H1 (cell line): ENCODE measurements around the gene UBALD1. TPM values are rescaled to one million over a fixed set of nuclear protein-coding genes. Genes with fewer than 3 reads are reported as not detected.

Source experiments
- ATF2 ChIP-seq: IDR thresholded peaks from 2 replicates; pipeline ENCODE4 v1.6.1; 2012; ENCODE audit warnings: low read length, inconsistent platforms
- BACH1 ChIP-seq: IDR thresholded peaks from 2 replicates; pipeline ENCODE4 v1.6.1; 2012; ENCODE audit warnings: low read length, improper control_type of control experiment
- CBX5 ChIP-seq: fragments of 300-800, 300-1000 bp; sonication (generic); IDR thresholded peaks from 2 replicates; pipeline ENCODE4 v1.7.1; 2016; ENCODE audit warnings: antibody characterized with exemption, low read length, low read depth
- CBX8 ChIP-seq: fragments of 300-800, 300-1000 bp; sonication (generic); IDR thresholded peaks from 2 replicates; pipeline ENCODE4 v1.7.1; 2016; ENCODE audit warnings: low read depth, low read length, borderline replicate concordance
- CHD2 ChIP-seq: IDR thresholded peaks from 2 replicates; pipeline ENCODE4 v1.6.1; 2012; ENCODE audit warnings: low read length, improper control_type of control experiment
- CREB1 ChIP-seq: IDR thresholded peaks from 2 replicates; pipeline ENCODE4 v1.6.1; 2012; ENCODE audit warnings: inconsistent platforms
- JUN ChIP-seq: IDR thresholded peaks from 2 replicates; pipeline ENCODE4 v1.6.1; 2011; ENCODE audit warnings: low read depth, mild to moderate bottlenecking, improper control_type of control experiment, low read length
- MAFK ChIP-seq: IDR thresholded peaks from 2 replicates; pipeline ENCODE4 v1.6.1; 2012; ENCODE audit warnings: low read depth, mild to moderate bottlenecking, improper control_type of control experiment, low read length
- RXRA ChIP-seq: IDR thresholded peaks from 2 replicates; pipeline ENCODE4 v1.6.1; 2011; ENCODE audit warnings: low read depth, mild to moderate bottlenecking, low read length, moderate library complexity; ENCODE audit not compliant: insufficient read depth
- SP4 ChIP-seq: IDR thresholded peaks from 2 replicates; pipeline ENCODE4 v1.6.1; 2012; ENCODE audit warnings: low read length, inconsistent platforms
- polyA plus RNA-seq, 7 experiments: library from polyadenylated mRNA; depleted of rRNA in 3 of 7; stranded (reverse) in 5 of 7; unstranded in 2 of 7; fragments of >200 nt in 5 of 7; fragments of 200-250 nt in 2 of 7; gene quantifications; 1 replicate in 5 of 7; 2 replicates in 1 of 7; 4 replicates in 1 of 7; pipeline versions ENCODE4 v1.2.1 to v1.2.3, GENCODE V29; 2011 to 2013; ENCODE audit warnings: missing spikeins in 2 of 7, mixed read lengths in 2 of 7
- total RNA-seq: library from RNA; stranded (reverse); fragmentation: NEBNext Ultra II Directional; extraction: Animal tissue kit (Norgen Biotek cat#: 25700); gene quantifications from 2 replicates; pipeline ENCODE4 v1.2.1, GENCODE V29; 2021

Gene UBALD1
- total and polyA plus RNA-seq, 2 of the 8 experiments (the other 6 are each of a cell fraction or from before 2014, with no cell fraction given): 28.6 to 62.0 TPM

- no peak for TF ChIP-seq SP4
- TF ChIP-seq MAFK: no peak
- TF ChIP-seq CBX8: no peak
- TF ChIP-seq BACH1: no peak
- no peak for TF ChIP-seq CREB1
- no peak for TF ChIP-seq JUN
- TF ChIP-seq RXRA: no peak
- TF ChIP-seq ATF2: no peak
- TF ChIP-seq CHD2: no peak
- TF ChIP-seq CBX5: no peak
Observed at GRCh38 chr16:4633910-4634635, 19.4 kb upstream of the UBALD1 start (continued).
